Thoracic aorta (tissue), 2 donors: Measurements from ENCODE around the gene IFNAR1. TPM values are rescaled to one million over a fixed set of nuclear protein-coding genes. Genes with fewer than 3 reads are reported as not detected.

Source experiments
- ATAC-seq: fragments of 150-250 bp; one replicate; pipeline ENCODE4 v1.8.0; 2017; ENCODE audit warnings: low read depth; ENCODE audit not compliant: insufficient number of reproducible peaks, low FRiP score
- DNase-seq: peaks from one replicate; pipeline ENCODE4 v3.0.0-alpha.2; 2020; ENCODE audit warnings: low spot score
- H3K27ac ChIP-seq, 2 donors: fragments of 200-600 bp; sonication (generic); 1 replicate in 1 of 2; 2 replicates in 1 of 2; pipeline ENCODE4 v1.5.1; 2016; ENCODE audit warnings: mild to moderate bottlenecking in 2 of 2, moderate library complexity in 2 of 2
- H3K27me3 ChIP-seq: fragments of 200-600 bp; sonication (generic); replicated peaks from 2 replicates; pipeline ENCODE4 v1.6.0; 2016; ENCODE audit warnings: mild to moderate bottlenecking; ENCODE audit not compliant: insufficient read depth
- H3K36me3 ChIP-seq: fragments of 200-600 bp; sonication (generic); one replicate; pipeline ENCODE4 v1.5.1; 2016
- H3K4me1 ChIP-seq, 2 donors: fragments of 200-600 bp; sonication (generic); 1 replicate in 1 of 2; 2 replicates in 1 of 2; pipeline versions ENCODE4 v1.5.1 to v1.6.0; 2016; ENCODE audit warnings: low read depth in 2 of 2, mild to moderate bottlenecking in 1 of 2; ENCODE audit not compliant: control insufficient read depth in 1 of 2
- H3K4me3 ChIP-seq: fragments of 200-600 bp; sonication (generic); 2 replicates; pipeline ENCODE4 v1.5.1; 2016; ENCODE audit warnings: mild to moderate bottlenecking
- H3K9me3 ChIP-seq: fragments of 200-600 bp; sonication (generic); 2 replicates; pipeline ENCODE4 v1.5.1; 2016
- CTCF ChIP-seq: fragments of 200-600 bp; sonication (generic); IDR thresholded peaks from one replicate; pipeline ENCODE4 v1.5.1; 2019; ENCODE audit warnings: antibody characterized with exemption
- total RNA-seq, 2 donors: library from RNA; depleted of rRNA; stranded (reverse); fragments of >200 nt; gene quantifications; one replicate each; pipeline versions ENCODE4 v1.1.0 to v1.2.3, GENCODE V29; 2016

IFNAR1 gene
- total RNA-seq, 2 donors from 2014 or later = 31.3 to 61.9 TPM

- ATAC-seq = no peak
- no peak for TF ChIP-seq CTCF
- H3K27me3 ChIP-seq = no peaks in the 10 kb centered on the region
- no peak overlapping the region for H3K4me3 ChIP-seq
- no peak overlapping the region for H3K27ac ChIP-seq
- no peaks in the 10 kb centered on the region for H3K36me3 ChIP-seq
- H3K4me1 ChIP-seq = peaks cover 0 to 4% of the 10 kb centered on the region in 2 donors
- peaks cover 22% of the 10 kb centered on the region for H3K9me3 ChIP-seq
- no peak for DNase-seq
These were observed 45.5 kb downstream of the IFNAR1 start for GRCh38 chr21:33370305-33370704.

DNA sequence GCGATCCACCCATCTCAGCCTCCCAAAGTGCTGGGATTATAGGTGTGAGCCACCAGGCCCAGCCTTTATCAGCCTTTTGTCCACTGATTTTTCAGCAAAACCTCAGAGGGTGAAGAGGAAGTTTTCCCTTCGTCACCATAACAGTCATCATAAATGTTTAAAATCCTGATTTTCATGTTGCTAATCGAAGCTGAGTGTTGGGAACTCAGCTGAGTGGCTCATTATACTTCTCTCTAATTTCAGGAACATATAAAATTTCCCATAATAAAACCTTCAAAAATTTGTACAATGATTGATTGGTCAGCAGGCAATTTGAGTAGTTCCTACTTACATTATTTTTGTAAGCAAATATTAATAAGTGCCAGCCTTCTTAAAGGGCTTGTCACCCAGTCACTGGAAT is 46.6 kb downstream of the IFNAR1 start:
- Histone ChIP-seq H3K4me3 (no peak overlapping the region), H3K27ac (no peak overlapping the region), H3K9me3 (peaks cover 22% of the 10 kb centered on the region), H3K36me3 (no peaks in the 10 kb centered on the region), H3K4me1 (peaks cover 0 to 4% of the 10 kb centered on the region in 2 donors), H3K27me3 (no peaks in the 10 kb centered on the region)
- TF ChIP-seq CTCF = no peak
- no peak for ATAC-seq
- DNase-seq = no peak

GRCh38 chr21:33372582-33372981 is 47.8 kb downstream of the IFNAR1 start:
- no peak overlapping the region for H3K4me3 ChIP-seq
- no peak for ATAC-seq
- DNase-seq = no peak

DNA sequence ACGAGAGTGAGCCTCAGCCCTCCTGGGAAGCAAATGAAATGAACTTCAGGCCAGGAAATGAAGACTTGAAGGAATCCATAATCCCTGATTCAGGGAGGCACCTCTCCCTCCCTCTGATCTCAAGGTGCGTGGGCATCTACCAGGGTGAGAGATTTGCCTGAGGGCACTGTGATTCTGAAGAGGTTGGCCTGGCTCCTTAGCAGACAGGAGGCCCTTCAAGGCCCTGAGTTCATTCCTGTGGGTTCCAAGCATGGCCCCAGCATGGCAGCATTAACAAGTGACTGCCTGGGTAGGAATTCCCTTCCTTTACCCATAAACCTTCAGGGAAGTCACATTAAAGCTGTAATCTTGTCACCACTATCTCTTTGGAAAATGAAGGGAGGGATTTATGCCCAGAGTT is 48.7 kb downstream of the IFNAR1 start:
- H3K27ac ChIP-seq = peak overlapping the region in 1 of 2 donors; percentile 55
- H3K27me3 ChIP-seq = no peaks in the 10 kb centered on the region
- TF ChIP-seq CTCF = no peak
- ATAC-seq = no peak
- no peaks in the 10 kb centered on the region for H3K36me3 ChIP-seq
- peaks cover 4 to 9% of the 10 kb centered on the region in 2 donors for H3K4me1 ChIP-seq
- H3K4me3 ChIP-seq = no peak overlapping the region
- H3K9me3 ChIP-seq = peaks cover 3% of the 10 kb centered on the region
- DNase-seq = no peak

More at GRCh38 chr21:33372582-33372981, 47.8 kb downstream of the IFNAR1 start:
- Histone ChIP-seq H3K27ac (no peak overlapping the region), H3K4me1 (peaks cover 4 to 7% of the 10 kb centered on the region in 2 donors), H3K36me3 (no peaks in the 10 kb centered on the region), H3K9me3 (peaks cover 11% of the 10 kb centered on the region), H3K27me3 (no peaks in the 10 kb centered on the region)
- TF ChIP-seq CTCF = no peak

DNA sequence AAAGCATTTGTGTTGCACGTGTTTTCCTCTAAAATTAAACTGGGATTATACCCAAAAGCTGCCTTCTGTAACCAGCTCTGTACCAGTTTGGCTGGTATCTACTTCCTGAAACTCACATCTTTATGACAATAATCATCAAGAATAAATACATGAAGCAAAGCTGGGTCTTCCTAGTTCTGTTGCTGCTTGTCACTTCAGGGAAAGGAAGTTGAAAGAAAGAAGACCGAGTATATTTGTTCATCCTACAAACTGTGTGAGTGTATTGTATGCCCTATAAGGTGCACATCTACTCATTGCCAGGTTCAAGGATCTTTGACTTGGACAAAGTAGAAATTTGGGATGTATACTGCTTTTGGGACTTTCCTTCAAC is 49.3 kb downstream of the IFNAR1 start:
- no peak overlapping the region for H3K4me3 ChIP-seq
- H3K4me1 ChIP-seq = peaks cover 4 to 10% of the 10 kb centered on the region in 2 donors
- DNase-seq (no peak), ATAC-seq (no peak)
- no peaks in the 10 kb centered on the region for H3K27me3 ChIP-seq
- peak overlapping the region in 1 of 2 donors; percentile 55 for H3K27ac ChIP-seq
- TF ChIP-seq CTCF = no peak
- H3K36me3 ChIP-seq = no peaks in the 10 kb centered on the region
- no peaks in the 10 kb centered on the region for H3K9me3 ChIP-seq
